Caco-2 (cell line): ENCODE data around the gene USP16. TPM values are rescaled to one million over a fixed set of nuclear protein-coding genes. Genes with fewer than 3 reads are reported as not detected.

Experiments
- BruUV-seq: library from RNA; stranded (reverse); fragments of 400-500 nt; replicated peaks from 2 replicates; lab custom pipeline; 2021; lab: Mats Ljungman, UMichigan
- CTCF ChIA-PET: fragments of 300-600 bp; sonication (Branson Sonifier 250); formaldehyde crosslinking; loops from one replicate; lab custom pipeline; 2022; ENCODE audit warnings: antibody characterized with exemption; lab: Charles Lee
- POLR2A ChIA-PET: fragments of 300-600 bp; sonication (Branson Sonifier 250); formaldehyde crosslinking; loops from one replicate; lab custom pipeline; 2022; ENCODE audit warnings: antibody characterized with exemption; lab: Charles Lee
- DNase-seq, 2 experiments: peaks; one replicate each; pipeline versions ENCODE4 v3.0.0 to v3.0.0-alpha.2; 2020 to 2022
- H3K27me3 ChIP-seq: replicated peaks from 2 replicates; pipeline ENCODE4 v1.6.0; 2011; ENCODE audit warnings: low read length; ENCODE audit not compliant: control insufficient read depth, insufficient read depth
- H3K36me3 ChIP-seq: 2 replicates; pipeline ENCODE4 v1.5.1; 2011; ENCODE audit warnings: low read length; ENCODE audit not compliant: control insufficient read depth, insufficient read depth
- H3K4me1 ChIP-seq: fragments of 250-450 bp; sonication (Bioruptor Pico); 2 replicates; pipeline ENCODE4 v1.5.1; 2020; ENCODE audit warnings: mild to moderate bottlenecking
- H3K4me3 ChIP-seq: 2 replicates; pipeline ENCODE4 v1.5.1; 2011; ENCODE audit warnings: low read depth, mild to moderate bottlenecking, control low read depth, low read length
- H3K9me3 ChIP-seq: fragments of 250-450 bp; sonication (Bioruptor Pico); 2 replicates; pipeline ENCODE4 v1.5.1; 2020; ENCODE audit warnings: mild to moderate bottlenecking, moderate library complexity
- H3K27ac Mint-ChIP-seq: one replicate; pipeline ENCODE4 v1.8.0; 2022; ENCODE audit warnings: mixed read lengths; ENCODE audit not compliant: unreplicated experiment
- H3K27me3 Mint-ChIP-seq: one replicate; pipeline ENCODE4 v1.8.0; 2022; ENCODE audit warnings: mixed read lengths; ENCODE audit not compliant: insufficient read depth, unreplicated experiment
- H3K36me3 Mint-ChIP-seq: one replicate; pipeline ENCODE4 v1.8.0; 2022; ENCODE audit warnings: mild to moderate bottlenecking, mixed read lengths; ENCODE audit not compliant: insufficient read depth, unreplicated experiment
- H3K4me1 Mint-ChIP-seq: one replicate; pipeline ENCODE4 v1.8.0; 2022; ENCODE audit warnings: low read depth, mixed read lengths; ENCODE audit not compliant: unreplicated experiment
- H3K4me3 Mint-ChIP-seq: one replicate; pipeline ENCODE4 v1.8.0; 2022; ENCODE audit warnings: mild to moderate bottlenecking, moderate library complexity, mixed read lengths; ENCODE audit not compliant: unreplicated experiment
- H3K9me3 Mint-ChIP-seq: one replicate; pipeline ENCODE4 v1.8.0; 2022; ENCODE audit warnings: mixed read lengths; ENCODE audit not compliant: unreplicated experiment
- CTCF ChIP-seq, 2 experiments: fragments of 200-600 bp in 1 of 2; IDR thresholded peaks; 1 replicate in 1 of 2; 2 replicates in 1 of 2; pipeline versions ENCODE4 v1.5.1 to v1.8.0; 2011 to 2022; ENCODE audit warnings: antibody characterized with exemption in 1 of 2, control low read depth in 1 of 2, inconsistent platforms in 1 of 2, low read depth in 1 of 2, low read length in 1 of 2, mild to moderate bottlenecking in 1 of 2, moderate library complexity in 1 of 2; ENCODE audit not compliant: insufficient read depth in 1 of 2, severe bottlenecking in 1 of 2, unreplicated experiment in 1 of 2
- intact Hi-C: fragments of 100-400 bp; cut with micrococcal nuclease; formaldehyde crosslinking; loops from one replicate; pipeline ENCODE4 v1.10.0; 2022; ENCODE audit not compliant: unreplicated experiment
- total RNA-seq: library from RNA; stranded (reverse); gene quantifications from 2 replicates; pipeline ENCODE4 v1.2.3, GENCODE V29; 2022

Gene USP16
- total RNA-seq, 1 experiment from 2014 or later, result 24.2 TPM

- DNase-seq, result no peak
- peaks cover 91% of the 10 kb centered on the region for H3K36me3 Mint-ChIP-seq
- intact Hi-C loops, result no loop called here
- no peaks in the 10 kb centered on the region for H3K27me3 Mint-ChIP-seq
- no peaks in the 10 kb centered on the region for H3K4me1 Mint-ChIP-seq
- POLR2A ChIA-PET, result interaction anchor here (0.8 kb wide), 1 partner anchor 40 kb away, joined by 3 read pairs; the partner anchor contains the start of gene USP16
- Histone ChIP-seq H3K4me3 (no peak overlapping the region), H3K27me3 (no peaks in the 10 kb centered on the region), H3K4me1 (no peaks in the 10 kb centered on the region), H3K9me3 (no peaks in the 10 kb centered on the region), H3K36me3 (0 out of 2 replicates have a peak, but pooled peaks cover 1% of the 10 kb centered on the region)
- TF ChIP-seq CTCF (IDR thresholded peaks at IDR 0.05; ENCODE audit: insufficient read depth in 1 of 2, low read depth in 1 of 2, low read length in 1 of 2, severe bottlenecking in 1 of 2, unreplicated experiment in 1 of 2), result no peak
- H3K4me3 Mint-ChIP-seq, result no peak overlapping the region
- CTCF ChIA-PET, result no interaction called here
- no peaks in the 10 kb centered on the region for H3K9me3 Mint-ChIP-seq
- no peak overlapping the region for H3K27ac Mint-ChIP-seq
- BruUV-seq, result no TSS peak
These were observed 40.5 kb downstream of the USP16 start for GRCh38 chr21:29064850-29065481.

- peaks cover 5% of the 10 kb centered on the region; the same call in 1 of the 2 replicates for H3K4me1 ChIP-seq
- H3K4me3 ChIP-seq, result peak overlapping the region; percentile 90
- DNase-seq, result no peak
- H3K4me1 Mint-ChIP-seq, result peaks cover 17% of the 10 kb centered on the region
- peaks cover 9% of the 10 kb centered on the region for H3K9me3 Mint-ChIP-seq
- BruUV-seq, result no TSS peak
- TF ChIP-seq CTCF (IDR thresholded peaks at IDR 0.05; ENCODE audit: insufficient read depth in 1 of 2, low read depth in 1 of 2, low read length in 1 of 2, severe bottlenecking in 1 of 2, unreplicated experiment in 1 of 2), result no peak
- CTCF ChIA-PET, result no interaction called here
- H3K27me3 Mint-ChIP-seq, result no peaks in the 10 kb centered on the region
- peak overlapping the region; percentile 98 for H3K27ac Mint-ChIP-seq
- no peaks in the 10 kb centered on the region for H3K27me3 ChIP-seq
- no peaks in the 10 kb centered on the region for H3K9me3 ChIP-seq
- H3K36me3 Mint-ChIP-seq, result peaks cover 58% of the 10 kb centered on the region
- POLR2A ChIA-PET, result no interaction called here
- intact Hi-C loops, result loop anchor here (1.0 kb wide), 1 partner anchor 49 kb away; the partner anchor contains the start of gene USP16
- no peaks in the 10 kb centered on the region; the same call in 1 of the 2 replicates for H3K36me3 ChIP-seq
- H3K4me3 Mint-ChIP-seq, result peak overlapping the region; percentile 99
These were observed 48.4 kb downstream of the USP16 start for GRCh38 chr21:29072873-29073221.

GRCh38 chr21:29073222-29074006 is 48.9 kb downstream of the USP16 start, which contains the start of gene CCT8:
TSS of gene CCT8 (minus strand) at chr21:29073648. CDS start at chr21:29073590, 58 bp downstream.
- peak within 1 kb of the TSS; percentile 98 for H3K27ac Mint-ChIP-seq
- H3K27me3 ChIP-seq, result no peaks in the 10 kb centered on the region
- peak within 1 kb of the TSS; percentile 90 for H3K4me3 ChIP-seq
- peaks cover 57% of the 10 kb centered on the region for H3K36me3 Mint-ChIP-seq
- H3K4me1 ChIP-seq, result peaks cover 5% of the 10 kb centered on the region; the same call in 1 of the 2 replicates
- intact Hi-C loops, result loop anchor here (1.0 kb wide), 1 partner anchor 49 kb away; the partner anchor contains the start of gene USP16
- no peak for TF ChIP-seq CTCF (IDR thresholded peaks at IDR 0.05; ENCODE audit: insufficient read depth in 1 of 2, low read depth in 1 of 2, low read length in 1 of 2, severe bottlenecking in 1 of 2, unreplicated experiment in 1 of 2)
- peak; percentile 98 to 99 for DNase-seq
- H3K36me3 ChIP-seq, result no peaks in the 10 kb centered on the region; the same call in 1 of the 2 replicates
- H3K9me3 Mint-ChIP-seq, result peaks cover 9% of the 10 kb centered on the region
- POLR2A ChIA-PET, result interaction anchor here (1.0 to 2.3 kb wide), 2 partner anchors 48 to 71 kb away, joined by 5 to 8 read pairs; partner anchors contain the start of gene USP16
- peaks cover 17% of the 10 kb centered on the region for H3K4me1 Mint-ChIP-seq
- H3K4me3 Mint-ChIP-seq, result peak within 1 kb of the TSS; percentile 99
- H3K9me3 ChIP-seq, result no peaks in the 10 kb centered on the region
- BruUV-seq, result TSS peak; percentile 49
- no peaks in the 10 kb centered on the region for H3K27me3 Mint-ChIP-seq
- CTCF ChIA-PET, result interaction anchor here (0.6 kb wide), 2 partner anchors 31 to 307 kb away, joined by 3 read pairs; no protein-coding TSS in a partner anchor
